Retina (tissue), 1 donor: ENCODE data around the gene KATNBL1.
"Not testable (repeated sequence)": the region's sequence is repeated elsewhere in the genome, so short reads cannot be mapped to it uniquely, and the experiment has no call there.

Experiments
- DNase-seq: peaks from one replicate; pipeline ENCODE4 v3.0.0-alpha.2; 2016

Gene KATNBL1

DNA sequence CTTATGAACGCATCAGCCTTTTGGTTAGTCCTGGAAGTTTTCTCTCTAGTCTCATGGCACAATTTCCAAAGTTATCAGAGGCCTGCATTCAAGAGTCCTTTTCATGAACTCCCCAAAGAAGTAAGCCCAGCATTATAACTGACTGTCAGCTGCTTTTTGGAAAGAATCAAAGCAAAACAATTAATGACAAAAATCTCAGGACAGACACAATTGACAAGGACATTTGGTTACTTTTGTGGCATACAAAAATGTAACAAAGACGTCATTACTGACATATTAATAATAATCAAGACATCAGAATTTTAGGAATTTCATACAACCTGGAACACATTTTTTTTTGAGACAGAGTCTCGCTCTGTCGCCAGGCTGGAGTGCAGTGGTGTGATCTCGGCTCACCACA, 21.2 kb downstream of the KATNBL1 start:
- no peak for DNase-seq

DNA sequence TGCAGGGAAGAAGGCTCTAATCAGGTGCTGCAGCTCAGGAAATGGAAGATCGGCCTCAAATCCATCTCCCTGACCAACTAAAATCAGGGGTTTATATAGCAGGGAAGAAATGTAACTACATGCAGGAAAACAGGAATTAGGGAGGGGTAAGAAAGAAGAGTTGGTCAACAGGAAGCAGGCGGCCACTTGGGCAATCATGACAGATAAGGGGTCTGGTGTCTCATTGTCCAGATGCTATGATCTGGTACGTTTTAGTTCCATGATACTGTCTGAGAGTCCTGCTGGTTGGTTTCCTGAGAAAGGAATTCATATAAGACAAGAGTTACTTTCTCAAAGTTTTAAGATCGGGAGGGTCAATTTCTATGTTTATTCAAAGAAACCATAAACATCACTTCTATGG, 24.2 kb downstream of the KATNBL1 start:
- DNase-seq, result no peak

DNA sequence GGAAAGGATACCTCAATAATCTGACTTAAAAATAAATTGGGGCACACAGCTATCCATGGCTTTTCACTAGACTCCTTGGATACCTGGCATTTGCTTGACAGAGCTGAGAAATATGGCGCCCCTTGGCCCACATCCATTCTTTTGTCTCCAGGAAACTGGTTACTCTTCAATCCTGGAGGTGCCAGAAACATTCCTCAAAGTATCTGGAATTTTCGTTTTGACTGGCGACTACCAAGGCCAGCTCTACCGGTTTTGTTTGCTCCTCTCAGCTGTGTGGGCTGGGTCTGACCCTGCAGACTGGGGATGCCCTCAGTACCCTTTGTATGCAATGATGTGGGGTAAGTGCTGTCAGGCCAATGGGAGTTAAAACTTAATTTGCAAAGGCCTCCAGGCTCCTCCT, 27.0 kb downstream of the KATNBL1 start:
- DNase-seq, result no peak

DNA sequence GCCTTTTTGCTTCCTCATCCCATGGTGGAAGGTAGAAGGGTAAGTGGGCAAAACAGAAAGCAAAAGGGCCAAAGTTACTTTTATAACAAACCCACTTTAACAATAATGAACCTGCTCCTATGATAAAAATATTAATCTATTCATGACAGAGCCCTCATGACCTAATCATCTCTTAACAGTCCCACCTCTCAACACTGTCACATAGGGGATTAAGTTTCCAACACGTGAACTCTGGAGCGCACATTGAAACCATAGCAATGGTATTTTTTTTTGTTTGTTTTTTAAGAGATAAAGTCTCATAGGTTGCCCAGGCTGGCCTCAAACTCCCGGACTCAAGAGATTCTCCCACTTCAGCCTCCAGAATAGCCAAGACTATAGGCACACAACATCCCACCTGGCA, 30.7 kb downstream of the KATNBL1 start:
- no peak for DNase-seq

DNA sequence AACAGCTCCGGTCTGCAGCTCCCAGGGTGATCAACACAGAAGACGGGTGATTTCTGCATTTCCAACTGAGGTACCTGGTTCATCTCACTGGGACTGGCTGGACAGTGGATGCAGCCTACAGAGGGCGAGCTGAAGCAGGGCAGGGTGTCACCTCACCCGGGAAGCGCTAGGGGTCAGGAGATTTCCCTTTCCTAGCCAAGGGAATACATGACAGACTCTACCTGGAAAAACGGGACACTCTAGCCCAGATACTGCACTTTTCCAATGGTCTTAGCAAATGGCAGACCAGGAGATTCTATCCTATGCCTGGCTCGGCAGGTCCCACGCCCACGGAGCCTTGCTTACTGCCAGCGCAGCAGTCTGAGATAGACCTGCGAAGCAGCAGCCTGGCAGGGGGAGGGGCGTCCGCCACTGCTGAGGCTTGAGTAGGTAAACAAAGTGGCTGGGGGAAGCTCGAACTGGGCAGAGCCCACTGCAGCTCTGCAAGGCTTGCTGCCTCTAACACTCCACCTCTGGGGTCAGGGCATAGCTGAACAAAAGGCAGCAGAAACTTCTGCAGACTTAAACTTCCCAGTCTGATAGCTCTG, 43.8 kb downstream of the KATNBL1 start:
- not testable (repeated sequence) for DNase-seq

DNA sequence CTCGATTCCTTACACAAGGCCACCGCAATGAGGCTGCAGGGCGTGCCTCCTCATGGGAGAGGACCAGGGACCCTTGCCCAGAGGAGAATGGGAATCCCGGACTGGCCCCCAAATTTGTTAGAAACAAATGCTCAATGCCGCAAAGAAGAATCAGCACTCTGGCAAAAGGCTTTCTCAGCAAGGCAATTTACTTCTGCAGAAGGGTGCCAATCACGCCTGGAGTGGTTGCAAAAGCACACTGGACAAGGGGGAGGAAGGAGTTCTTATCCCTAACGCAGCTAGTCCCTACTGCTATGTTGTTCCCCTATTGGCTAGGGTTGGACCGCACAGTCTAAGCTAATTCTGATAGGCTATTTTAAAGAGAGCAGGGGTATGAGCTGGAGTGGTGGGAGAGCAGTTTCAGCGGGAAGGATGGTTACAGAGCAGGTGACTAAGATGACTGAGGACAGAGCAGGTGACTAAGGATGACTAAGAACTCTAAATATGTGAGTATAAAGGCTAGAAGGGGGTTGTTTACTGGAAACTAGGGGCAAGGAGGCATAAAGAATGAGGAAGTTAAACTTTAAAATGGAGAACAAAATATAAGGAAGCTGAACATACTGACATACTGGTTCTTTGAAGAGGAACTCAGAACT, 48.5 kb downstream of the KATNBL1 start:
- no peak for DNase-seq

DNA sequence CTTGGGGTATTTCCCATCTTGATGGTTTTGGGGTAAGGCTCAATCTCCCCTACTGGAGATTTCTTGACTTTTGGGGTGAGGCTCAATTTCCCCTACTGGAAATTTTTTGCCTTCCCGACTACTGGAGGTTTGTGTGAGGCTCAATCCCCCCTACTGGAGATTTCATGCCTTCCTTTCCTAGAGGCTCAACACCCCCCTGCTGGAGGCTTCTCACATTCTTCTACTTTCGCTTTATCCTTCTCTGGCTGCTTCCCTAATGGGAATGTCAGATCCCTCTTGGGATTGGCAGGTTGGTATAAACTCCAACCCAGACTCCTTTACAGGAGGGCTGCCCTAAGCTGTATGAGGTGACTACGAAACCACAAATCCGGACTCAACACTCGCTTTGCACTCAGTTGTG, 49.2 kb downstream of the KATNBL1 start:
- no peak for DNase-seq

DNA sequence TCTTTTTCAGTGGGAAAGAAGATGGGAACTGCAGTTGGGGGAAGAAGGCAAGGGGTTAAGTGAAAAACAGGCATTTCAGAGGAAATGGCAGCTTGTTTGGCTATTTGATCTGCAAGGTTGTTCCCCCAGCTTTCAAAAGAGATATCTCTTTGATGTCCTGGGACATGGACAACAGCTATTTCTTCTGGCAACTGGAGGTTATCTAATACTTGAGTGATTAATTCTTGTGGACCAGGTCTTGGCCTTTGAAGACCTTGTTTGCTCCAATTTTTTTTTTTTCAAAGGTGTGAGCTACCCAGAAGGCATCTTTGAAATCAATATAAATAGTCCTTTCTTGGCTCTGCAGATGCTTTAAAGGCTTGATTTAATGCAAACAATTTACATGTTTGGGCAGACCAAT, 51.5 kb downstream of the KATNBL1 start:
- DNase-seq, result no peak

DNA sequence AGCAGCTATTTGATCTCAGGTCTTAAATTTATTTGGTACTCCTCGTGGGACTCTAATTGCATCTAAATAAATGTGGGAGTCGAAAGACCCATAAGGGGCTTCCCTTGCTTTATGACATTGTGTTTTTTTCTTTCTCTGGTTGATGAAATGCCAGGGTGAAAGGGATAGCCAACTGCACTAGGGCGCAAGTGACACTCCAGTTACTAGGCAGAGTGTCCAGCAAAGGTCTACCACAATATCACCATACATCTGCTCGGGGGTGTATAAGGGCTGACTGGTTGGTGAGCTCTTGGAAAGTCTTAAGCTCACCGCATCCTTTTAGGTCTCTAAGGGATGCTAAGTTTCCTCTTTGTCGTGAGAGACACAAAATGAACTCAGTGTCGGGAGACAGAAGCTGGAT, 54.0 kb downstream of the KATNBL1 start:
- DNase-seq, result no peak

DNA sequence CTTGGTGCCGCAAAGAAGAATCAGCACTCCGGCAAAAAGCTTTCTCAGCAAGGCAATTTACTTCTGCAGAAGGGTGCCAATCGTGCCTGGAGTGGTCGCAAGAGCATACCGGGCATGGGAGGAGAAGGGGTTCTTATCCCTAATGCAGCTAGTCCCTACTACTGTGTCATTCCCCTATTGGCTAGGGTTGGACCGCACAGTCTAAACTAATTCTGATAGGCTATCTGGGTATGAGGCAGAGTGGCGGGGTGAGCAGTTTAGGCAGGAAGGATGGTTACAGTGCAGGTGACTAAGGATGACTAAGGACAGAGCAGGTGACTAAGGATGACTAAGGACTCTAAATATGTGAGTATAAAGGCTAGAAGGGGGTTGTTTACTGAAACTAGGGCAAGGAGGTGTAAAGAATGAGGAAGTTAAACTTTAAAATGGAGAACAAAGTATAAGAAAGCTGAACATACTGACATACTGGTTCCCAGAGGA, 55.1 kb downstream of the KATNBL1 start:
- DNase-seq, result no peak

DNA sequence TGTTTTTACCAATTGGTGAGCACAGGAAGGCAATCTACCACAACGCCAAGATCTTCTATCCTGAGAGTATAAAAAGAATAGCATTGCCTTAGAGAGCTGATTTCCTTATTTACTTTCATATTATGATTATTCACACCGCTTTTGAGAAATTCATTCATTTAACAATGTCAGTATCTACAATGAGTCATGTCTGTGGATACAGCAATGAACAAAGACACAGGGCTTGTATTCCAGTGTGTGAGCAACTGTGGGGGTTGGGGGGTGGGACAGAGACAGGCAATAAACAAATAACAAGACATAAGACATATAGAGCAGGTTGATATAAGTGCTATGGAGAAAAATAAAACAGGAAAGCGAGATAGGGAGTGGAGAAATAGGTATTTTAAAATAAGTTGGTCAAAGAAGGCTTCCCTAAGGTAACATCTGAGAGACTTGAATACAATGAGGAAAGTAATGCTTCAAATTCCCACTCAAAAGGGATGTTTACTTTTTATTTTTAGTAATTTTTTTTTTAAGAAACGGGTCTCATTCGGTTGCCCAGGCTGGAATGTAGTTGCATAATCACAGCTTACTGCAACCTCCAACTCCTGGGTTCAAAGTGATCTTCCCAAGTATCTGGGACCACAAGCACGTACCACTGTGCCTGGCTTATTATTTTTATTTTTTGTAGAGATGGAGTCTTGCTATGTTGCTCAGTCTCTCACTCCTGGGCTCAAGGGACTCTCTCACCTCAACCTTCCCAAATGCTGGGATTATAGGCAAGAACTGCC, 62.3 kb downstream of the KATNBL1 start:
- DNase-seq, result no peak

DNA sequence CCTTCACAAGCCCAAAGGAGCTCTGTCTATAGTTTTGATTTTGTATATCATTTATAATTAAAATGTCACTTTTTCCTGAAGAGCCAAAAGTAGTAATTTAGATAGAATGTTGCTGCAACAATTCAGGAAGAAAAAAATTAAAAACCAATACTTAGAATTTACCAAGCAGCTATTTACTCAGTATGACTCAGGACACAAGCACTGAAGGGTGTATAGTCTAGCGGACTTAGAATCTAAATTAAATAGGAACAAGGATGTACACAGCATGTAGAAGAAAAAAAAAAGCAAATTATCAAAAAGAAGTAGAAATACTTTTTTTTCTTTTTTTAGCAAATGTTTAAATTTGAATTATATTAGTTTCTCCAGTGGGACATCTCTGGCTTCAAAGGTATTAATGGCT, 76.4 kb downstream of the KATNBL1 start:
- DNase-seq, result no peak

DNA sequence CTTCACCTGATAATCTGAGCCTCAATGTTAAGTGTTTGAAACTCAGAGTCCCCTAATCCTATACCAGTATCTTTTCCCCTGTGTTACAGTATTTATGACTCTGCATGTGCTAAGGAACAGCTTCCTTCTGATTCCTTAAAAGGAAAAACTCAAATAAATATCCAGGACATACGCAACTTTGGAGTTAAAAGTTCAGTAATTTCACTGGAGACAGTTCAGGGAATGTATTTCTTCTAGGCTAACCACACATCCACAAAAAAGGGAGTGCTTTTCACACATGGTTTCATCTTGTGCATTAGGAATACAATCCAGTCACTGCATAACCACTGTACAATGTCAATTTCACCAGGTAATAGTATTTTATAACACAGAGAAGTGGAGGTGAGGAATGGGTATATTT, 77.0 kb downstream of the KATNBL1 start:
- no peak for DNase-seq

DNA sequence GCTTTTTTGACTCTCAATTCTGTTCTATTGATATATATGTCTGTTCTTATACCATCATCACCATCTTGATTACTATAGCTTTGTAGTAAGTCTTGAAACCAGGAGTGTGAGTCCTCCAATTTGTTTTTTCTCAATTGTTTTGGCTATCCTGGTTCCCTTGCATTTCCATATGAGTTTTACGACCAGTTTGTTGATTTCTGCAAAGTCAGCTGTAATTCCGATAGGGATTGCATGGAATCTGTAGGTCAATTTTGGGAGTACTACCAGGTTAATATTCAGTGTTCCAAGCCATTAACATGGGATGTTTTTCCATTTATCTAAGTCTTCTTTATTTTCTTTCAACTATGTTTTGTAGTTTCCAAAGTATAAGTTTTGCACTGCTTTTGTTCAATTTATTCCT, 81.0 kb downstream of the KATNBL1 start:
- DNase-seq, result no peak

DNA sequence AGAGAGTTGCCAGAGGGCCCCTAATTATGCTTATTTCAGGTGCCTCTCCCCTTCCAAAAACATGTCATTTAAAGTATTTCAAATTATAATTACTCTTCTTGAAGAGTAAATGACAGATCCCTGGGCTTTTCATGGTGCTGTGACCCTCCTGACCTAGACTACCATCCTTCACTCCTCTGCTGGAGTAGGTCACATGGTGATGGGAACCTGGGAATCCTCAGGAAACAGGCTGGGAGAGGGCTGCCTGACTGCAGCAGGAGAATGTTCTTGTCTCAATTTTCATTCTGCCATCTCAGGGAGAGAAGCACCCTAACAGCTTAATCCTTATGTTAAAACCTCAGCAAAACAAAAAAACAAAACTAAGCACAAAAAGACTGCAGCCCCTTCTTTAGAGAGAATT, 83.4 kb downstream of the KATNBL1 start:
- no peak for DNase-seq

DNA sequence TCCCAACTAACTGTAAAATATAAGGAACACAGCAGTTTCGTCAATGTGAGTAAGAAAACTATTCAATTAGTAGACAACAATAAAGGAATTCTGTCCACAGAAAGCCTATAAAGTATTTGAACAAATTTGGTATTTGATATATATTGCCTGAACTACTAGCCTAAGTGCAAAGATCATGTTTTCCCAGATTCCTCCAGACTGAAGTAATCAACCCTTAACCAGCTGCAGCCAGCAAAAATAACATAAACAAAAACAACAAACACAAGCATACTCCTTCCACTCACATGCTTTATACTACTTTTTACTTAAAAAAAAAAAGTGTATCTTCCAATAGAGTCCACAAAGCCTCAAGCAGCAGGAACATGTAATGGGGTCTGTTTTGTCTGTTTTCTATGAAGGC, 84.0 kb downstream of the KATNBL1 start:
- DNase-seq, result no peak

DNA sequence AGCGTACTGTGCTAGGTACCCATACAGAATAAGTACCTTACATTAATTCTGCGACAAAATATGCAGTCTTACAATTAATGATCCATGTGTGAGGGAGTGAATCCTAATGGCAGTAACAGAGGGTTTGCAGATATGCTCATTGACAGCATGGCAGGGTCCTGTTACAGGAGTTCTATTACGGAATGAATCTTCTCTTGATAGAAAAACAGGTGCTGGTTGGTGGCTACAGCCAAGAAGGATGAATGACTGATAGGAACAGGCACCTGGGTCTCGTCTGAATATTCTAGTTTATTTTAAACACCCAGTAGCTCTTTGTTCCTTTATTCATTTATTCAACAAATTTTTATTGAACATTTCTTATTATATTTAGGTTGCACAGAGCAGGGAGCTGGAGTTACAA, 85.2 kb downstream of the KATNBL1 start:
- DNase-seq, result no peak

DNA sequence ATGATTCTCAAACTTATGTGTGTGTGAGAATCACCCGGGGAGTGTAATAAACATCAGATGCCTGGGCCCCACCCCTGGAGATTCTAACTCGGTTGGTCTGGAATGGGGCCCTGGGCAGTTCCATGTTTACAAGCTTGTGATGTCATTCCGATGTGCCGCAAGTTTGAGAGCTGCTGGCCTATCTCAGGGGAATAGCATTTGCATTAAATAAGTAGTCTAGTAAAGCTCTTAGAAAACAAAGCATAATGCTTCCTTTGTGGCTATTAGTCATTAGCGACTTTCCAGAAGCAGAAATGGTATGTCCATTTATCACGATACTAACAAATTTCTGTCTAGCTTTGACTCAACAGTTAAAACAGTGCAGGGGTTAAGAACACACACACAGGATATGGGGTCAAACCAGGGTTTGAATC, 87.1 kb downstream of the KATNBL1 start:
- no peak for DNase-seq

DNA sequence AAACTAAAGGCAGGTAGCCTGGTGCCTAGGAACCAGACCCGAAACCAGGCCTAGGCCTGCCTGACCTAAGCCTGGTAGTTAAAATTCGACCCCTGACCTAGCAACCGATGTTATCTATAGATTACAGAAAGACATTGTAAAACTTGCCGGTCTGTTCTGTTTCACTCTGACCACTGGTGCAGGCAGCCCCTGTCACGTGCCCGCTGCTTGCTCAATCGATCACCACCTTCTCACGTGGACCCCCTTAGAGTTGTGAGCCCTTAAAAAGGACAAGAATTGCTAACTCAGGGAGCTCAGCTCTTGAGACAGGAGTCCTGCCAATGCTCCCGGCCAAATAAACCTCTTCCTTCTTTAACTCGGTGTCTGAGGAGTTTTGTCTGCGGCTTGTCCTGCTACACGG, 88.1 kb downstream of the KATNBL1 start:
- not testable (repeated sequence) for DNase-seq

DNA sequence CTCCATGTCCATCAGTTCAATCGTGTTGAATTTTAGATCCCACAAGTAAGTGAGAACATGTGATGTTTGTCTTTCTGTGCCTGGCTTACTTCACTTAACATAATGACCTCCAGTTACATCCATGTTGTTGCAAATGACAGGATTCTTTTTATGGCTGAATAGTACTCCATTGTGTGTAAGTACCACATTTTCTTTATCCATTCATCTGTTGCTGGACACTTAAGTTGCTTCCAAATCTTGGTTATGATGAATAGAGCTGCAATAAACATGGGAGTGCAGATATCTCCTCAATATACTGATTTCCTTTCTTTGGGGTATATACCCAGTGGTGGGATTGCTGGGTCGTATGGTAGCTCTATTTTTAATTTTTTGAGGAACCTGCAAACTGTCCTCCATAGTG, 89.5 kb downstream of the KATNBL1 start:
- not testable (repeated sequence) for DNase-seq

DNA sequence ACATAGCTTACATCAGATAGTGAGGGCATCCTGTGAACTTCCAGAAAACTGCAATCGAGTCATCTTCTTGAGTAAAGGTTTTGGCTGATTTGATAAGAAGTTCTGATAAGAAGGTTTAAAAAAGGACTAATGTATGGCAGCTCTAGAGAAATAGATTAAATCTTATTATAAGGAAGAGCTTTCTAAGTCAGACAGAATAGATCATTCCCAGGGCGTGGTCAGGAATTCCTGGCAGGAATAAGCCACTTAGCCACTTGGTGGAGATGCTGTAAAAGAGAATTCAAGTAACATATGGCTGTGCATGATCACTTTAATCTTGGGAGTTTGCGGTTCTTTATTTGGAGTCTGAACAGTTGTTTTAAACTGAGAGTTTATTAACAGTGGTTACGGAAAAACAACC, 90.6 kb downstream of the KATNBL1 start:
- no peak for DNase-seq

DNA sequence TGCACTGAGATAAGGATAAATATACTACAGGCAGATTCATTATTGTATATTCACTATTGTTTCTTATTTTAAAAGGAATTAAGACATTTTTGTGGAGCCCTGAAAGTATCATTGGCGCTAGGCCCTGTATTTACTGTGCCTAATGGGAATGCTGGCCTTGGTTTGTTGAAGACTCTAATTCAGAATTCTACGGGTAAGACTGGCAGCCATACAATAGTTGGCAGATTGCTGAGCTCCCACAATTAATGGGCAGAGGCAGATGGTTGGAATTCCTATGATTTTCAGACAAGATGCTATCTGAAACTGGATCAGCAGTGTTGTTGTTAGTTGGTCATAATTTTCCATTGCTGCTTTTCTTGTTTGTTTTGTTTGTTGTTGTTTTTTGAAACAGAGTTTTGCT, 93.3 kb downstream of the KATNBL1 start:
- DNase-seq, result no peak

DNA sequence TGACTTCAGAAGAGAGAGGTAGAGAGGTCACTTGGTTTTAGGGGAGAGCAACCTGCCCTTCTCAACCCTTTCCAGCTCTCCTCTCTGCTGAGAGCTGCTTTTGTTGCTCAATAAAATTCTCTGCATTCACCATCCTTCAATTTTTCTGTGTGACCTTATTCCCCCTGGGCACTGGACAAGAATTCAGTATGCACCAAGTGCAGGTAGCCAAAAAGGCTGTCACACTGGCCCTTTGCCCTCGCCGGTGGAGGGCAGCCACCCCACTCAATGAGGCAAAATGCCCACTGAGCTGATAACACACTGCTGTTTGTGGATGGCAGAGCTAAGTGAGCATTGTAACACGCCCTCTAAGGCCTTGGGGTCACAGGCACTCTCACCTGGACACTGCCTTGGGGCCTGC, 95.2 kb downstream of the KATNBL1 start:
- DNase-seq, result no peak

DNA sequence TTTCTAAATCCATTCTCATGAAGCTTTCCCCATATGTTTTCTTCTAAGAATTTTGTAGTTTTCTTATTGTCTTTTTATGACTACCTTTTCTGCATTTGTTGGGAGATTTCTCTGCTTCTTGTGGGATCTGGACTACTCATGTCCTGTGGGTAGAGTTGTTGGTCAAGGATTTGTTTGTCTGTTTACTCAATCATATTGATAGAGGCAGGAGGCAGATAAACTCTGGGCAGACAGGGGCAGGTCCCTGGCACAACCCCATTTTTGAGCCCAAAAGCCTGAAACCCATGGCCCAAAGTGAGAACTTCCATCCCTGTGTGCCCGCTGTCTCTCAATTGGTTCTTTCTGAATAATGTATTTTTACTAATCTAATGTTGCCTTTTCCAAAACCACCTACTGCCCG, 95.7 kb downstream of the KATNBL1 start:
- no peak for DNase-seq
